HL-60 (cell line): ENCODE measurements around the gene LIN9.

Source experiments
- CTCF ChIP-seq: IDR thresholded peaks from one replicate; pipeline ENCODE4 v1.5.1; 2011; ENCODE audit warnings: low read length, control low read depth, inconsistent platforms; ENCODE audit not compliant: insufficient read depth
- GABPA ChIP-seq: IDR thresholded peaks from 2 replicates; pipeline ENCODE4 v1.6.1; 2012; ENCODE audit warnings: low read depth
- POLR2AphosphoS5 ChIP-seq: IDR thresholded peaks from 2 replicates; pipeline ENCODE4 v1.6.1; 2012; ENCODE audit warnings: low read depth
- REST ChIP-seq: IDR thresholded peaks from 2 replicates; pipeline ENCODE4 v1.6.1; 2012; ENCODE audit warnings: low read depth; ENCODE audit not compliant: insufficient replicate concordance

- TF ChIP-seq REST (no peak), CTCF (no peak), GABPA (no peak), POLR2AphosphoS5 (no peak)
These were observed 26.7 kb upstream of the LIN9 start for GRCh38 chr1:226335661-226336060.
